HL-60/S4 treated with phorbol 12-myristate 13-acetate at 8.2 ng/mL for 4 days and 3 days (cell line): ENCODE results near the gene OR10J4.
"Not testable (repeated sequence)": the region's sequence is repeated elsewhere in the genome, so short reads cannot be mapped to it uniquely, and the experiment has no call there.

Experiments
- in situ Hi-C: fragments of 300-500 bp; cut with MboI; formaldehyde crosslinking; loops from 2 replicates; pipeline ENCODE4 v1.15.0; 2022; ENCODE audit warnings: low sequenced_read_pairs

The OR10J4 gene

GRCh38 chr1:159431904-159432303 is at the start of gene OR10J4:
OR10J4 (plus strand) TSS chr1:159432204.
- in situ Hi-C loops, result no loop called here

GRCh38 chr1:159406821-159407220 is 25.2 kb upstream of the OR10J4 start:
- in situ Hi-C loops, result no loop called here

GRCh38 chr1:159408862-159409400 is 23.1 kb upstream of the OR10J4 start:
- in situ Hi-C loops, result no loop called here

GRCh38 chr1:159421821-159422220 is 10.2 kb upstream of the OR10J4 start:
- in situ Hi-C loops, result no loop called here

- in situ Hi-C loops, result no loop called here
Observed at GRCh38 chr1:159428536-159428935, 3.5 kb upstream of the OR10J4 start.

GRCh38 chr1:159429074-159429861 is 2.7 kb upstream of the OR10J4 start:
- in situ Hi-C loops, result no loop called here

- in situ Hi-C loops, result no loop called here
Observed at GRCh38 chr1:159430985-159431384, 1.0 kb upstream of the OR10J4 start.

- in situ Hi-C loops, result no loop called here
Observed at GRCh38 chr1:159436469-159436868, 4.5 kb downstream of the OR10J4 start.

- in situ Hi-C loops, result no loop called here
Observed at GRCh38 chr1:159439422-159439821, 7.4 kb downstream of the OR10J4 start, which contains the start of gene OR10J1. OR10J1 (plus strand) TSS chr1:159439722; CDS start chr1:159439792, 70 bp downstream.

- in situ Hi-C loops, result no loop called here
Observed at GRCh38 chr1:159441360-159441759, 9.4 kb downstream of the OR10J4 start.

- in situ Hi-C loops, result no loop called here
Observed at GRCh38 chr1:159442428-159442827, 10.4 kb downstream of the OR10J4 start.

- in situ Hi-C loops, result no loop called here
Observed at GRCh38 chr1:159443066-159443750, 11.2 kb downstream of the OR10J4 start.

- in situ Hi-C loops, result no loop called here
Observed at GRCh38 chr1:159444511-159444910, 12.5 kb downstream of the OR10J4 start.

- in situ Hi-C loops, result no loop called here
Observed at GRCh38 chr1:159448181-159448580, 16.2 kb downstream of the OR10J4 start.

GRCh38 chr1:159449605-159450004 is 17.6 kb downstream of the OR10J4 start:
- in situ Hi-C loops, result not testable (repeated sequence)

- in situ Hi-C loops, result no loop called here
Observed at GRCh38 chr1:159459551-159459950, 27.5 kb downstream of the OR10J4 start.

- in situ Hi-C loops, result no loop called here
Observed at GRCh38 chr1:159465191-159465603, 33.2 kb downstream of the OR10J4 start.

GRCh38 chr1:159468321-159468720 is 36.3 kb downstream of the OR10J4 start:
- in situ Hi-C loops, result no loop called here

GRCh38 chr1:159469921-159470533 is 38.0 kb downstream of the OR10J4 start:
- in situ Hi-C loops, result no loop called here

- in situ Hi-C loops, result no loop called here
Observed at GRCh38 chr1:159473335-159473734, 41.3 kb downstream of the OR10J4 start.

- in situ Hi-C loops, result no loop called here
Observed at GRCh38 chr1:159474926-159475325, 42.9 kb downstream of the OR10J4 start.
